ENCODE data around the gene LYRM9. TPM values are rescaled to one million over a fixed set of nuclear protein-coding genes. Genes with fewer than 3 reads are reported as not detected.

Gene LYRM9
- polyA plus RNA-seq, 1 donor (not counting 4 experiments of a cell fraction or from before 2014, with no cell fraction given): 3.0 TPM

- Histone ChIP-seq H3K9me1 (ENCODE audit: control insufficient read depth, extremely low read depth, insufficient read depth, low read length) (no peaks in the 10 kb centered on the region), H3K27ac (ENCODE audit: control insufficient read depth, insufficient read depth, low read length) (no peak overlapping the region), H3K9me3 (ENCODE audit: control insufficient read depth, low read depth, low read length) (peaks cover 4% of the 10 kb centered on the region), H3K4me1 (ENCODE audit: control insufficient read depth, extremely low read depth, insufficient read depth, low read length) (no peaks in the 10 kb centered on the region), H4K20me1 (ENCODE audit: control insufficient read depth, extremely low read depth, insufficient read depth, low read length) (no peaks in the 10 kb centered on the region), H3K9ac (ENCODE audit: control insufficient read depth, extremely low read depth, insufficient read depth, low read length) (no peak overlapping the region), H3K4me3 (ENCODE audit: control insufficient read depth in 2 of 3, extremely low read depth in 1 of 3, insufficient read depth in 2 of 3, low read depth in 1 of 3, low read length in 3 of 3) (no peak overlapping the region), H3K79me2 (ENCODE audit: control insufficient read depth, insufficient read depth, low read length) (no peaks in the 10 kb centered on the region), H3K4me2 (ENCODE audit: control insufficient read depth, extremely low read depth, insufficient read depth, low read depth, low read length) (no peak overlapping the region), H3K36me3 (ENCODE audit: control insufficient read depth in 2 of 2, extremely low read depth in 1 of 2, insufficient read depth in 2 of 2, low read length in 2 of 2) (no peaks in the 10 kb centered on the region), H2AFZ (ENCODE audit: control insufficient read depth, low read length) (no peak overlapping the region), H3K27me3 (ENCODE audit: control insufficient read depth, extremely low read depth, insufficient read depth, low read length) (no peaks in the 10 kb centered on the region)
- TF ChIP-seq EZH2 (IDR thresholded peaks at IDR 0.05; ENCODE audit: low read length) (no peak), CTCF (optimal IDR thresholded peaks at IDR 0.05 in 1 of 3, IDR thresholded peaks at IDR 0.05 in 1 of 3, conservative IDR thresholded peaks at IDR 0.05 in 1 of 3; ENCODE audit: extremely low read depth in 1 of 3, insufficient read depth in 2 of 3, low read length in 3 of 3) (no peak)
- dilution Hi-C loops (cut with MboI; ENCODE audit: extremely low pct_ligation_motif_present, low sequenced_read_pairs): no loop called here
- DNase-seq (ENCODE audit: low read depth, low spot score) (no peak), FAIRE-seq (no peak)
Measured at GRCh38 chr17:27907976-27908558, 14.9 kb upstream of the LYRM9 start.

- Histone ChIP-seq H3K4me2 (ENCODE audit: control insufficient read depth, extremely low read depth, insufficient read depth, low read depth, low read length) (no peak overlapping the region), H4K20me1 (ENCODE audit: control insufficient read depth, extremely low read depth, insufficient read depth, low read length) (no peaks in the 10 kb centered on the region), H3K4me1 (ENCODE audit: control insufficient read depth, extremely low read depth, insufficient read depth, low read length) (no peaks in the 10 kb centered on the region), H3K9me1 (ENCODE audit: control insufficient read depth, extremely low read depth, insufficient read depth, low read length) (no peaks in the 10 kb centered on the region), H3K27ac (ENCODE audit: control insufficient read depth, insufficient read depth, low read length) (no peak overlapping the region), H3K4me3 (ENCODE audit: control insufficient read depth in 2 of 3, extremely low read depth in 1 of 3, insufficient read depth in 2 of 3, low read depth in 1 of 3, low read length in 3 of 3) (no peak overlapping the region), H3K36me3 (ENCODE audit: control insufficient read depth in 2 of 2, extremely low read depth in 1 of 2, insufficient read depth in 2 of 2, low read length in 2 of 2) (no peaks in the 10 kb centered on the region), H3K27me3 (ENCODE audit: control insufficient read depth, extremely low read depth, insufficient read depth, low read length) (no peaks in the 10 kb centered on the region), H3K9me3 (ENCODE audit: control insufficient read depth, low read depth, low read length) (peaks cover 4% of the 10 kb centered on the region), H3K9ac (ENCODE audit: control insufficient read depth, extremely low read depth, insufficient read depth, low read length) (no peak overlapping the region), H3K79me2 (ENCODE audit: control insufficient read depth, insufficient read depth, low read length) (no peaks in the 10 kb centered on the region), H2AFZ (ENCODE audit: control insufficient read depth, low read length) (no peak overlapping the region)
- no peak for TF ChIP-seq CTCF (optimal IDR thresholded peaks at IDR 0.05 in 1 of 3, IDR thresholded peaks at IDR 0.05 in 1 of 3, conservative IDR thresholded peaks at IDR 0.05 in 1 of 3; ENCODE audit: extremely low read depth in 1 of 3, insufficient read depth in 2 of 3, low read length in 3 of 3)
- TF ChIP-seq EZH2 (IDR thresholded peaks at IDR 0.05; ENCODE audit: low read length): no peak
- FAIRE-seq (no peak), DNase-seq (ENCODE audit: low read depth, low spot score) (no peak)
- dilution Hi-C loops (cut with MboI; ENCODE audit: extremely low pct_ligation_motif_present, low sequenced_read_pairs): no loop called here
Measured at GRCh38 chr17:27906623-27907022, 13.5 kb upstream of the LYRM9 start.
